SK-N-SH (cell line): ENCODE measurements around the gene USP19. TPM values are rescaled to one million over a fixed set of nuclear protein-coding genes. Genes with fewer than 3 reads are reported as not detected.

Source experiments
- CTCF ChIA-PET: fragments of 300-600, 350-600 bp; formaldehyde crosslinking; extraction: SDS; loops from one replicate; lab custom pipeline; 2021; lab: Yijun Ruan, JAX
- POLR2A ChIA-PET: fragments of 350-600 bp; sonication (Branson Sonifier 250); formaldehyde crosslinking; extraction: SDS; loops from one replicate; lab custom pipeline; 2020; ENCODE audit warnings: antibody characterized with exemption, inconsistent platforms; lab: Yijun Ruan, JAX
- DNase-seq: peaks from one replicate; pipeline ENCODE4 v3.0.0; 2012
- H2AFZ ChIP-seq: fragments of 200-600 bp; sonication (generic); 2 replicates; pipeline ENCODE4 v1.8.1; 2016; ENCODE audit warnings: antibody characterized with exemption, mild to moderate bottlenecking, low read depth
- H3F3A ChIP-seq: fragments of 200-600 bp; sonication (generic); replicated peaks from 2 replicates; pipeline ENCODE3; 2016; ENCODE audit warnings: antibody characterized with exemption, mild to moderate bottlenecking; ENCODE audit not compliant: insufficient read depth
- H3K27ac ChIP-seq, 2 experiments: fragments of 200-500 bp in 1 of 2; fragments of 200-600 bp in 1 of 2; sonication (Bioruptor generic) in 1 of 2; sonication (generic), shearing (Covaris generic) in 1 of 2; 2 replicates each; pipeline versions ENCODE4 v1.5.1 to v1.6.1; 2014 to 2016; ENCODE audit warnings: low read depth in 2 of 2, inconsistent platforms in 1 of 2, low read length in 1 of 2, mild to moderate bottlenecking in 1 of 2, mixed read lengths in 1 of 2
- H3K27me3 ChIP-seq: fragments of 200-600 bp; sonication (generic), shearing (Covaris generic); 2 replicates; pipeline ENCODE4 v1.6.1; 2016; ENCODE audit warnings: mixed run types; ENCODE audit not compliant: insufficient read depth
- H3K36me3 ChIP-seq, 2 experiments: fragments of 200-500 bp in 1 of 2; fragments of 200-600 bp in 1 of 2; sonication (Bioruptor generic) in 1 of 2; sonication (generic) in 1 of 2; replicated peaks in 1 of 2; 2 replicates each; pipeline versions ENCODE3 to v1.5.1; 2014 to 2016; ENCODE audit warnings: low read length in 1 of 2, mild to moderate bottlenecking in 1 of 2; ENCODE audit not compliant: insufficient read depth in 2 of 2, control insufficient read depth in 1 of 2
- H3K4me1 ChIP-seq, 2 experiments: fragments of 200-500 bp in 1 of 2; fragments of 200-600 bp in 1 of 2; sonication (Bioruptor generic) in 1 of 2; sonication (generic), shearing (Covaris generic) in 1 of 2; 2 replicates each; pipeline versions ENCODE4 v1.5.1 to v1.6.1; 2014 to 2016; ENCODE audit warnings: low read depth in 1 of 2, low read length in 1 of 2, mixed run types in 1 of 2; ENCODE audit not compliant: insufficient read depth in 2 of 2, control insufficient read depth in 1 of 2
- H3K4me2 ChIP-seq: fragments of 200-600 bp; sonication (generic), shearing (Covaris generic); 2 replicates; pipeline ENCODE4 v1.6.1; 2017; ENCODE audit warnings: mixed run types
- H3K4me3 ChIP-seq, 2 experiments: fragments of 200-500 bp in 1 of 2; fragments of 200-600 bp in 1 of 2; sonication (Bioruptor generic) in 1 of 2; sonication (generic), shearing (Covaris generic) in 1 of 2; 2 replicates each; pipeline versions ENCODE4 v1.5.1 to v1.8.1; 2014 to 2016; ENCODE audit warnings: low read depth in 2 of 2, inconsistent platforms in 1 of 2, low read length in 1 of 2, mild to moderate bottlenecking in 1 of 2, mixed read lengths in 1 of 2, moderate library complexity in 1 of 2
- H3K79me2 ChIP-seq: fragments of 200-600 bp; sonication (generic); 2 replicates; pipeline ENCODE4 v1.8.1; 2017; ENCODE audit warnings: mild to moderate bottlenecking; ENCODE audit not compliant: insufficient read depth
- H3K9ac ChIP-seq: fragments of 200-600 bp; sonication (generic); 2 replicates; pipeline ENCODE4 v1.6.1; 2017; ENCODE audit warnings: mixed run types
- H3K9me2 ChIP-seq: fragments of 200-600 bp; sonication (generic); 2 replicates; pipeline ENCODE4 v1.6.1; 2017; ENCODE audit warnings: mixed run types
- H3K9me3 ChIP-seq: fragments of 200-600 bp; sonication (generic); 2 replicates; pipeline ENCODE4 v1.6.1; 2017; ENCODE audit warnings: mixed run types, mild to moderate bottlenecking, moderate library complexity
- H4K20me1 ChIP-seq: fragments of 200-600 bp; sonication (generic); 2 replicates; pipeline ENCODE4 v1.6.1; 2017; ENCODE audit warnings: mild to moderate bottlenecking, mixed run types; ENCODE audit not compliant: insufficient read depth
- EP300 ChIP-seq, 2 experiments: IDR thresholded peaks; 2 replicates each; pipeline versions ENCODE4 v1.4.0 to v1.6.1; 2012; ENCODE audit warnings: borderline replicate concordance in 1 of 2, low read depth in 1 of 2, low read length in 1 of 2
- EZH2phosphoT487 ChIP-seq: fragments of 200-600 bp; sonication (generic); IDR thresholded peaks from 2 replicates; pipeline ENCODE4 v1.6.1; 2017; ENCODE audit warnings: low read depth, mixed run types, mild to moderate bottlenecking, antibody characterized with exemption, moderate library complexity, borderline replicate concordance
- FOXM1 ChIP-seq: IDR thresholded peaks from 2 replicates; pipeline ENCODE4 v1.4.0; 2012; ENCODE audit warnings: low read depth, mild to moderate bottlenecking
- GABPA ChIP-seq: IDR thresholded peaks from 2 replicates; pipeline ENCODE4 v1.4.0; 2012; ENCODE audit warnings: low read depth, mild to moderate bottlenecking
- GATA2 ChIP-seq: sonication (generic); formaldehyde crosslinking; IDR thresholded peaks from 2 replicates; pipeline ENCODE4 v1.5.0; 2020; ENCODE audit warnings: mild to moderate bottlenecking, missing genetic modification reagents
- MEF2A ChIP-seq: IDR thresholded peaks from 2 replicates; pipeline ENCODE4 v1.4.0; 2012; ENCODE audit warnings: low read depth, borderline replicate concordance
- RCOR1 ChIP-seq: fragments of 150-350 bp; IDR thresholded peaks from 2 replicates; pipeline ENCODE4 v1.6.1; 2017; ENCODE audit warnings: antibody characterized with exemption, low read length
- RXRA ChIP-seq: IDR thresholded peaks from 2 replicates; pipeline ENCODE4 v1.4.0; 2012; ENCODE audit warnings: low read depth, mild to moderate bottlenecking, borderline replicate concordance
- SIN3A ChIP-seq: IDR thresholded peaks from 2 replicates; pipeline ENCODE4 v1.6.1; 2012; ENCODE audit warnings: low read depth, mild to moderate bottlenecking, low read length, moderate library complexity, borderline replicate concordance
- TCF12 ChIP-seq: IDR thresholded peaks from 2 replicates; pipeline ENCODE4 v1.4.0; 2012
- WGBS: methylation state at CpG from one replicate; pipeline ENCODE4 v1.1.6; 2017; ENCODE audit warnings: low lambda C conversion rate; 5-methylcytosine and 5-hydroxymethylcytosine counted together
- polyA plus RNA-seq, 3 experiments: library from polyadenylated mRNA; depleted of rRNA; stranded (reverse); fragments of >200 nt; gene quantifications; 2 replicates each; pipeline ENCODE4 v1.2.3, GENCODE V29; 2012
- TF ChIP-seq, protein P1 (sequence below): IDR thresholded peaks from 2 replicates; pipeline ENCODE4 v1.4.0; 2012; ENCODE audit warnings: low read depth, borderline replicate concordance
- TF ChIP-seq, protein P2 (sequence below): IDR thresholded peaks from 2 replicates; pipeline ENCODE4; 2012

Gene USP19
- polyA plus RNA-seq, 1 of the 3 experiments (the other 2 are of a cell fraction), result 75.6 TPM

DNA sequence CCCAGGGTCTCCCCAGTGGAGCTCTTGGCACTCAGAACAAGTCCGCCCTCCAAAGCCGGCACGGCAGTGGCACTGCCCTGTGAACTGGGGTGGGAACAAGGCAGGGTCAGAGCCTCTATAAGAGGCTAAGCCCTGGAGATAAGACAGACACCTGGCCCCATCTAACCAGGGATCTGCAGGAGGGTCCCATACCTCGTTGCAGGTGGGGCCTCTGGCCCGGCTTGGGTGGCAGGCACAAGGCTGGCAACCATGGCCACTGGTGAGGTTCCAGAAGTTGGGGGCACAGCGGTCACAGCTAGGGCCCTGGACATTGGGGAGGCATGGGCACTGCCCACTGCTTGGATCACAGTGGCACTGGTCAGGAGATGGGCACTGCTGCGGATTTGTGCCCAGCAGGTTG, 3.6 kb upstream of the USP19 start:
- Histone ChIP-seq H3K27me3 (no peaks in the 10 kb centered on the region), H4K20me1 (no peaks in the 10 kb centered on the region), H3K27ac (no peak overlapping the region), H2AFZ (no peak overlapping the region), H3K79me2 (peaks cover 12% of the 10 kb centered on the region), H3K9ac (no peak overlapping the region), H3K4me3 (no peak overlapping the region), H3K4me1 (peaks cover 3 to 15% of the 10 kb centered on the region in 2 experiments; a peak in 2 of 4 replicates), H3K4me2 (no peak overlapping the region), H3F3A (peaks cover 35% of the 10 kb centered on the region), H3K36me3 (peaks cover 19 to 58% of the 10 kb centered on the region in 2 experiments), H3K9me2 (no peaks in the 10 kb centered on the region), H3K9me3 (no peaks in the 10 kb centered on the region)
- CTCF ChIA-PET, result no interaction called here
- DNase-seq, result no peak
- TF ChIP-seq FOXM1 (no peak), SIN3A (no peak), RXRA (no peak), RCOR1 (no peak)
- TF ChIP-seq, protein P1, sequence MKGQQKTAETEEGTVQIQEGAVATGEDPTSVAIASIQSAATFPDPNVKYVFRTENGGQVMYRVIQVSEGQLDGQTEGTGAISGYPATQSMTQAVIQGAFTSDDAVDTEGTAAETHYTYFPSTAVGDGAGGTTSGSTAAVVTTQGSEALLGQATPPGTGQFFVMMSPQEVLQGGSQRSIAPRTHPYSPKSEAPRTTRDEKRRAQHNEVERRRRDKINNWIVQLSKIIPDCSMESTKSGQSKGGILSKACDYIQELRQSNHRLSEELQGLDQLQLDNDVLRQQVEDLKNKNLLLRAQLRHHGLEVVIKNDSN, result no peak
- TF ChIP-seq, protein P2, sequence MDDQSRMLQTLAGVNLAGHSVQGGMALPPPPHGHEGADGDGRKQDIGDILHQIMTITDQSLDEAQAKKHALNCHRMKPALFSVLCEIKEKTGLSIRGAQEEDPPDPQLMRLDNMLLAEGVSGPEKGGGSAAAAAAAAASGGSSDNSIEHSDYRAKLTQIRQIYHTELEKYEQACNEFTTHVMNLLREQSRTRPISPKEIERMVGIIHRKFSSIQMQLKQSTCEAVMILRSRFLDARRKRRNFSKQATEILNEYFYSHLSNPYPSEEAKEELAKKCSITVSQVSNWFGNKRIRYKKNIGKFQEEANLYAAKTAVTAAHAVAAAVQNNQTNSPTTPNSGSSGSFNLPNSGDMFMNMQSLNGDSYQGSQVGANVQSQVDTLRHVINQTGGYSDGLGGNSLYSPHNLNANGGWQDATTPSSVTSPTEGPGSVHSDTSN, result no peak
- POLR2A ChIA-PET, result no interaction called here
- no CpG with 5 or more reads among the region's 7 CpGs for WGBS

DNA sequence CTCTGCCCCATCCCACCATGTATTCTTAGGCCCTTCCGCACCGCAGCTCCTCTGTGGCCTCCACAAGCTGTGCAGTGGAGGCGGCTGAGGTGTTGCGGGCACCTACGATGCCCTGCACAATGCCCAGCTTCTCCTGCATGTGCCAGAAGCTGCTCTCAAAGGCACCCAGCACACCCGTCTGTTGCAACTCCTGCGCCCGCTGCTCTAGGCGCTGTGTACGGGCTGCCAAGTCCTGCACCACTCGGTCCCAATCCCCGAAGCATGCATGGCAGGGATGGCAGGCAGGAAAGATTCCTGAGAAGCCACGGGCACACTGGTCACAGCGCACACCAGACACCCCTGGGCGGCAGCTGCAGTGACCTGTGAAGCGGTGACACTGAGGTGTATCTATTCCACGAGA, 3.1 kb upstream of the USP19 start:
- H3K79me2 ChIP-seq, result peaks cover 18% of the 10 kb centered on the region
- TF ChIP-seq EZH2phosphoT487 (no peak), RXRA (no peak), EP300 (IDR thresholded peaks at IDR 0.05; ENCODE audit: borderline replicate concordance in 1 of 2, low read depth in 1 of 2, low read length in 1 of 2) (no peak), GATA2 (no peak), GABPA (no peak), MEF2A (no peak), FOXM1 (no peak), TCF12 (no peak)
- TF ChIP-seq, protein P2, result no peak
- H3K4me3 ChIP-seq, result no peak overlapping the region
- H2AFZ ChIP-seq, result no peak overlapping the region
- H3K27ac ChIP-seq, result no peak overlapping the region
- ChIA-PET POLR2A (no interaction called here), CTCF (no interaction called here)
- H3K36me3 ChIP-seq, result peaks cover 22 to 61% of the 10 kb centered on the region in 2 experiments
- 94% methylated on average over 10 of the region's 17 CpGs for WGBS
- H3K4me2 ChIP-seq, result no peak overlapping the region
- H3K9me2 ChIP-seq, result no peaks in the 10 kb centered on the region
- no peaks in the 10 kb centered on the region for H3K9me3 ChIP-seq
- no peaks in the 10 kb centered on the region for H4K20me1 ChIP-seq
- no peak for DNase-seq
- no peak overlapping the region for H3K9ac ChIP-seq
- peaks cover 36% of the 10 kb centered on the region for H3F3A ChIP-seq
- H3K4me1 ChIP-seq, result peaks cover 7 to 19% of the 10 kb centered on the region in 2 experiments; a peak in 2 of 4 replicates
- no peaks in the 10 kb centered on the region for H3K27me3 ChIP-seq
